HEK293 (cell line): Measurements from ENCODE around the gene SLC39A11.

Source experiments
- CTCF ChIP-seq: fragments of 450-650 bp; formaldehyde crosslinking; IDR thresholded peaks from 2 replicates; pipeline ENCODE4 v1.5.1; 2016; ENCODE audit warnings: missing biosample characterization, missing genetic modification characterization
- HIC1 ChIP-seq: fragments of 450-650 bp; formaldehyde crosslinking; IDR thresholded peaks from 2 replicates; pipeline ENCODE4 v1.5.1; 2016; ENCODE audit warnings: missing biosample characterization, missing genetic modification characterization
- MEIS1 ChIP-seq: sonication (generic); formaldehyde crosslinking; IDR thresholded peaks from 2 replicates; pipeline ENCODE4 v1.8.1; 2022; ENCODE audit warnings: missing genetic modification reagents, mild to moderate bottlenecking, borderline replicate concordance
- YY1 ChIP-seq: fragments of 450-650 bp; formaldehyde crosslinking; IDR thresholded peaks from 2 replicates; pipeline ENCODE4 v1.5.1; 2018; ENCODE audit warnings: missing biosample characterization, missing genetic modification characterization
- ZFHX2 ChIP-seq: fragments of 450-650 bp; formaldehyde crosslinking; conservative IDR thresholded peaks from 2 replicates; pipeline ENCODE4 v1.5.1; 2016; ENCODE audit warnings: missing biosample characterization, missing genetic modification characterization

GRCh38 chr17:73093286-73093685 is 798 bp upstream of the SLC39A11 start:
- no peak for TF ChIP-seq ZFHX2 (tag by site-specific recombination)
- TF ChIP-seq MEIS1 (CRISPR knock-in tag) = no peak
- TF ChIP-seq CTCF (tag by site-specific recombination) = no peak
- TF ChIP-seq HIC1 (tag by site-specific recombination) = no peak
- TF ChIP-seq YY1 (tag by site-specific recombination) = no peak
